ENCODE results near the gene IKZF3.
"Not testable (repeated sequence)": the region's sequence is repeated elsewhere in the genome, so short reads cannot be mapped to it uniquely, and the experiment has no call there.

IKZF3 gene

GRCh38 chr17:39777534-39778365, 86.4 kb downstream of the IKZF3 start:
- DNase-seq: no peak

DNA sequence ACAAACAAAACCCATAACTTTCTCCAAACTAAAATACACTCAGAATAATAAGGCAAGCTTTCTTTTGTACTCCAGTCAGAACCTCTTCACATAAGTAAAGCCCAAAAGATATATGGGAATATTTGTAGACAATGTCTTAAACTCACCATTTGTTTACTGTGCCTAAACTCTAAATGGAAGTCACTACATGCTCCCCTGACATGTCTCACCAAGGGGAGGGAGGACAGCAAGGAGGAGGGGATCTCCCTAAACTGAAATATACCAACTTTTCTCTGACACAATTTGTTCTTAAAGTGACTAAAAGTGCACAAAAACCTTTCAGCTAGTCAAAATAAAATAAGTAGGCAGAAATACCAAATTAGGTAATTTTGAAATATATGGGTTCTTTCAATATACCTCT, 87.9 kb downstream of the IKZF3 start:
- no peak for DNase-seq

GRCh38 chr17:39775031-39775430, 89.1 kb downstream of the IKZF3 start:
- no peak for DNase-seq

DNA sequence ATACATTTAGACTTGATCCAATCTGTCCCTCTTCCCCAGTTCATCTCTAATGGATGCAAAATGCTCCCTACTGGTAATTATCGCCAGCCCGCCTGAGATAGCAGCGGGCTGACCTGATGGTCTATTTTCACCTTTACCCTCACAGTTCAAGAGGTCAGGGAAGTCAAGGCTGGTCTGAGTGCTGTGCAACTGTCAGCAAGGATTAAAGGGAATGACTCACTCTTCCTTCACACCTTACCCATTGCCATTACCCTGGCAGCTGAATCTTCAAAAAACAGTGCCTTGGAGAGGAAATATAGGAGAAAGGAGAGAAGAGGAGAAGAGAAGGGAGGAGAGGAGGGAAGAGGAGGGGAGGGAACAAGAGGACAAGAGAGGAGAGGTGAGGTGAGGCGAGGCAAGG, 90.1 kb downstream of the IKZF3 start:
- no peak for DNase-seq

DNA sequence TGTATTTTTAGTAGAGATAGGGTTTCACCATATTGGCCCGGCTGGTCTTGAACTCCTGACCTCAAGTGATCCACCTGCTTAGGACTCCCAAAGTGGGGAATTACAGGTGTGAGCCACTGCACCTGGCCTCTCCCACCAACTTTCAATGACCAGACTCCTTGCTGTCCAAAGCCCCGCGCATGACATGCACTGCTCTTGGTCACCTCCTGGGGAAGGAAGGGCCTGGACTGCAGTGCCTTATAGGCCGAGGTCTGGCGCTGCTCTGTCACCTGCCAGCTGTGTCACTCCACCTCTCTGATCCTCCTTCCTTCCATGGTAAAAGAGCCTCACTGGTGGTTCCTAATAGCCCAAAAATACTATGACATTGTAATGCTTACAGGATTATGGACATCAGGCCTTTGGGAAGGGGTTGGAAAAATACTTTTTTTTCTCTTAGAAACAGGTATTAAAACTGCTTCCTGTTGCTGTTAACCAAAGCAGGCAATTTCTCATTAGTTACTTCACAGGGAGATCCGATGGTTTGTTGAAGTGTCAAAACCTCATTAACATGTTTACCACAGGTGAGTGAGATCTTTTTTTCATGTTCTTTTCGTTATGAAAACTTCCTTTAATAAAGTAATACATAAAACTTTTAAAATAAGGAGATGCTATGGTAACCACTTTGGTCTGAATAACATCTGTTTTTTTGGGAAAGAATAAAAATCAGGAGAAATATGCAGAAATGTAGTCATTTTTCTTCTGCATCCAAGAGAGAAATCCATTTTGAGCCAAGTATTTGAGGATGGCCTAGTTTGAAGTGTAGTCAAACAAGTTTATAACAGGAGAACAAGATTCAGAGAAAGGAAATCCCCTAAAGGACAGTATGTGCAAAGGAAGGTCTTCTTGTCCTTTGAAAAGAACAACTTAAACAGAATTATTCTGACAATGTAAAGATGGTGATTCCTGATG, 90.9 kb downstream of the IKZF3 start:
- no peak for DNase-seq

DNA sequence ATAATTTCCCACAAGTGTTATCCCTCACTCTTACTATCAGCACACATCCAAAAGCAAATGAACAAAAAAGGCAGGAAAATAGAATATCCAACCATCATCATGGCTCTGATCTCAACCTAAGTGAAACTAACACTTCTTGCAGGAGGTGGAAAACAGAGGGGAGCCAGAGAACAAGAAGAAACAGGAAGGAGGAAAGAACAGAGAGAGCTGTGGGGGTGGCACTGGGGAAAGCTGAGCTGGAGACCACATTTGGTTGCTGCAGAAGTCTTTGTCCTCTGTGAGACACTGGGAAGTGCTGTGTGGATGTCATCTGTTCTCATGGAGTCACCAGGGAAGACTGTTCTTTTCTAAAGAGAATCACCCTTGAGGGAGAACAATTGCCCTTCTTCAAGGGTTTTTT, 91.7 kb downstream of the IKZF3 start:
- DNase-seq: no peak

DNA sequence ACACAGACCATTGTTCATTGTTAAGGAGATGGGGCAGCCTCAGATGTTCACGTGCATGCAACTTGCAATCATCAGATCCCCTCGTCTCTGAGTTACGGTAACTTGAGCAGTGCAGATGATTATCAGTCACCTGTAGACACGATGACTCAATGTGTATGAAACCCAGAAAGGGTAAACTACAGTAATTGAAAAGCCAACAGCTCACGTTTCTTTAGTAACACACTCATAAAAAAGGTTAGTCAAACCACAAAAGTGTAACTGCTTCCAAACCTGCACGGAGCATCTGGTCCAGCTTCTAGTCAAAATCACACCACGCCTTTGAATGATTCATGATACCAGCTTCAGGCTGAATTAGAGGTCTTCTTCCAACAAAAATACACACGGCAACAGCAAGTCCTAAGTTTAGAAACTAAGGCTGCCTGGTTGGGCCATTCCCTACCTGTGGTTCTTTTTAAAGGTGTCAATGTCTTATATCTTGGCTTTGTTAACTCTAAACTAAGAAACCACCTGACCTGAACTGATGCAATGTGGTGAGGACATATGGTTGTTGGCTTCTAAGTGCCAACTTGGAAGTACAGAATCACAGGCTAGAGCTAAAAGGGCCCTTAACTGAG, 94.0 kb downstream of the IKZF3 start:
- DNase-seq: peak; percentile 59

DNA sequence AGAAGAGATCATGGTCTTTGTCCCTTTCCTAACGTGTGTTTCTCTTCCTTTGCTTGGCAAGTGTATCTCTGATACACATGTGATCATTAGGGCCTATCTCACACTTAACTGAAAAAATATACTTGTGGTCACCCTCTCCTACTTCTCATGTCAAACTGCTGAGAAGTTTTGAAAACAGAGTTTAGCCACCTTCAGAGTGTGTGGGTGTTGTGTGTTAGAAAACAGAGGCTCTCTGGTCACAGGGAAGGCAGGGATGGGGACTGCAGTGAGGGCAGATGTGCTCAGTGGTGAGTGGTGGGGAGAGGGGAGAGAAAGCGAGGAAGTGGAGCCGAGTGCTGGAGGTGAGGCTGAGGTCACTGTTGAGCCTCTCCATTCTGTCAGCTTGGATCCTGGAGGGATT, 97.0 kb downstream of the IKZF3 start:
- DNase-seq: no peak

GRCh38 chr17:39765766-39766165, 98.3 kb downstream of the IKZF3 start:
- no peak for DNase-seq

DNA sequence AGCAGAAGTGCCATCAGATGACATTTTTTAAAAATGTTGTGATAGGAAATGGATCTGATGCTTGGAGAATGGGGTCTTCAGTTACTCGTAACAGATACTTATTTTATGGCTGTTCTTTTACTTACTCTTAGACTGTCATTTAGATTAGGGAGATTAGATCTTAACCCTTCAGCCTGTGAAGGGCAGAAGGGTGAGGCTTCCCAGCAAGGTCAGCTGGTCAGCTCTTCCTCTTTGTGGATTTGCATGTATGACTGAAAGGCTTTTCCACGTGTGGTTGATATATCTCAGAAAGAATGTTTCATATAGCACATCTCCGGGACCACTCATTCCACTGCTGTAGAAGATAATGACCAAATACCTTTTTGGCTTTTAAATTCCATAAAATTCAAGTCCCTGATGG, 98.9 kb downstream of the IKZF3 start:
- DNase-seq: no peak

DNA sequence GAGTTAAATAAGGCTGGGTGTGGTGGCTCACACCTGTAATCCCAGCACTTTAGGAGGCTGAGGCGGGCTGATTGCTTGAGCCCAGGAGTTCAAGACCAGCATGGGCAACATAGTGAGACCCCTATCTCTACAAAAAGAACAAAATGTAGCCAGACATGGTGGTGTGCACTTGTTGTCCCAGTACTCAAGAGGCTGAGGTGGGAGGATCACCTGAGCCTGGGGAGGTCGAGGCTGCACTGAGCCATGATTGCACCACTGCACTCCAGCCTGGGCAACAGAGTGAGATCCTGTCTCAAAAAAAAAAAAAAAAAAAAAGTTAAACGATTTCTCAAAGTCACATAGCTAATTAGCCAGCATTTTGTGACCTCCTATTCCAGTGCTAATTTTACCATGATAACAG, 99.9 kb downstream of the IKZF3 start:
- not testable (repeated sequence) for DNase-seq

DNA sequence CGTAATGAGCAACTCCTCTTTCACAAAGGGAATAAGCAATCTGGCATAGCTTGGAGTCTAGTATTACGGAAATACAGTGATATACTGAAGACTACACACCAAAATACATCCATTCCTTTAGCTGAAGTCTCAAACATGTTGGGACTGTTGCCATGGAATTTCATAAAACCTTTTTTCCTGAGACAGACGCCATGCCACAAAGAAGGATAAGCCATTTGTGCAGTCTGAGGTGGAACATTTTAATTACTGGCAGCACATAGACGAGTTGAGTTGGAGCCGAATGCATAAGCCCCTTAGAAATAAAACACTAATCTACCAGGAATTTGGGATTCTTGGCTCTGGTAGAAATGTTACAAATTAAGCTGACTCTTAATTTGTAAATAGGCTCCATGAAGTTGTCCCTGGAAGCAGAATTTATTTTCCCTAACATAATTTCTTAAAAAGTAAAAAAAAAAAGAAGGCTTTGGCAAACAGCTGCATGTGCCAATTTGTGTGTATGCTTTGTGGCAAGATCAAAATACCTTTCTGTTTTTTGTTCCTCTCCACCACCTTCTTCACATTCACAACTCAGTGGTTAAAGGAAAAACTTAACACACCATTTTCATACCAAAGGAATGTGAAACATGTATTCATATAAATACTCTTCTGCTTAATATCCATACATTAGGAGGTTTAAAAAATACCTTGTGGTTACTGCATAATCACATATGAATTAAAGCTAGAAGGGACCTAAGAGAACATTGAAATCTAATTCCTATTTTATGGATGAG, 100.9 kb downstream of the IKZF3 start:
- DNase-seq: no peak

GRCh38 chr17:39761861-39762496, 102.1 kb downstream of the IKZF3 start:
- DNase-seq: no peak

- no peak for DNase-seq
Measured at GRCh38 chr17:39759204-39759603, 104.9 kb downstream of the IKZF3 start.

DNA sequence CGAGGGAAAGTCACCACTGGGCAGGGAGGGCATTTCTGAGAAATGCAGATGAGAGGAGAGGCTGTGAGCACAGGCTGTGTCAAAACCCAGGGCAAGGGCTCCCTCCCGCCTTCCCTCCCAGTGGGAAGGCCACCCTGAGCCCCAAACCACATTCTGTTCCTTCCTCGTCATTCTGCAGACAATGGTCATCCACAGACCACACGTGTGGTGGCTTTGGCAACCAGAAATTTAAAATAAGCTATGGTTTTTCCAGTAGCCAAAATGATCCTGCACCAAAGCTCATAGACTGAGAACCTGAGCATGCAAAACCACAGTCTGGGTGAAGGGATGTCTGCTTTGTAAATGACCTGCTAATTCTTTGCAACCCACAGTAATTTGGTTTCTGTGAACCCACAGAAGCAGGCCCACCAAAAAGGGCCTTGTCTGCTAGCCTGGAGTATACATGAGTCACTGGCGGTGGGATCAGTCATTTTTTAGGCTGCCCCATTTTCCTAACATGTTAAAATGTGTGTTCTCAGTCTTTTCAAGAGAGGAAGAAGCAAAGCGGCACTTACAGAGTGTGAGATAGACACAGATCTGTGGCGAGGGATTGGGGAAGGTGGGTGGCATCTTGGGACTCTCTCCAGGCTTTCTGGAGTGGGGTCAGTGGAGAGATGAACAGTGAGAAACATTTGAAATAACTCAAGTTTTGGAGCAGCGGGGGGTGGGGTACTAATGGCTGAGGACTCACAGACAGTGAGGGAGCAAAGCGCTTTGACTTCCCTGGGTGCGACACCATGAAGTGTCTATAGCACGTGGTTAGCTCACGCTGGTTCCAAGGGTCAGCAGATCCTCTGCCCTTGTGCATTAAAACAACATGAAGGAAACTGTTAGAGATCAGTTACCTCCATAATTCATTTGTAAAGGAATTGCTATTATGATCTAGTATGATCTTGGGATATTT, 105.9 kb downstream of the IKZF3 start:
- DNase-seq: peak; percentile 41

GRCh38 chr17:39757176-39757662, 106.9 kb downstream of the IKZF3 start:
- no peak for DNase-seq

DNA sequence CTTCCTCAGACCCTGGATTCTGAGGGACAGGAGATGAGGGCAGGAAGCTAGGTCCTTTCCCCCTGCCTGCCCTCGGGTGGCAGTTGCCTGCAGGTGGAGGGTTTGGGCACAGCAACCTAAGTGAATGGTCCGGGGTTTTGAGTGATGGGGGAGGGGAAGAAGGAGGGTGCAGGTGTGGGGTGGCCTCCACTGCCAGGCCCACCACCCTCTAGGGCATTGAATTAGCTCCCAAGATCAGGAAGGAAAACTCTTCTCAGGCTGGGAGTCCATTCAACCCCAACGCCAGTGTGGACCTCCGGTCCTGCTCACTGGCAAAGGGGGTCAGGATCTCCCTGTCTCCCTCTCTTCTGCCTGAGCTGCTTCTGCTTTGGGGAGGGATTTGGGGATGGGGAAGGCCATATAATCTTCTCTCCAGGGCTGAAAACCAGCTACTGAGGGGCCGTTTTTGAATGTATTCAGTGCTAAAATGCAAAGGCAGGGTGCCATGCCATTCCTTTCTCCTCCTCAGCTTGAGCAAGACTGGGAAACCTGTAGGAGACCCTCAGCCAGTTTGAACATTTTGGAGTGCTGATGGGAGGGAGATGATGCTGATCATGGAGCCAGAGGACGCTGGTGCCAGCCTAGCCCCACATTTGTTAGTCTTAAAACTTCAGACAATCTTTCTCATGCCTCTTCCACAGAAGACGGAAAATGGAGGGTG, 107.6 kb downstream of the IKZF3 start:
- no peak for DNase-seq

GRCh38 chr17:39755554-39756379, 108.3 kb downstream of the IKZF3 start:
- peak; percentile 47 for DNase-seq

DNA sequence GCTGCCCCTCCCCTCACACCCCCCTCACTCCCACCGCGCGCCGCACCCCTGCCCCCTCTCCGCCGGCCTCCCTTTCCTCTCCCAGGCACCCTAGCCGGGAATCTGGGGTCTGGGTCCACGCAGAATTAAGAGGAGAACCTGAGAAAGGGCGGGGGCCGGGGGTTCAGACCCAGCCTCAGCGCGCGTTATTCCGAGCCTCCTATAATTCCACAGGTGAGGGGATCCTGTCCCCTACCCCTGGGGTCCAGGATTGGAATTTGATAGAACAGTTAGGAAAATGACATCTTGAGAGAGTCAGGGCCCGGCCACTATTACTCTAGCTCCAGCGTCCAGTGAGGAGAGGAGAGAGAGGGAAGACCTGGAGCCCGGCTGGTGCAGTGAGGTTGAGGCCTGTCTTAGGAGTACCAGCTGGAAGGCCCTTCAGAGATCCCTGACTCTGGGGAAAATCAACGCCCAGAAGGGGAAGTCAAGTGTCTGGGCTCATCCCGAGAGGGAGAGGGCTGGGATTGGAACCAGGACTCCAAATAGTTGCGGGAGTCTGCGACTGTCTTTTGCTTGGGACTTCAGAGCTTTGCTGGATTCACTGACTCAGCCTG, 109.1 kb downstream of the IKZF3 start:
- DNase-seq: no peak
